HG02763 (cell line): Measurements from ENCODE around the gene XRCC6.
A peak's percentile ranks its signal among the peaks of the same experiment; 100 is the strongest.
"Not testable (repeated sequence)": the region's sequence is repeated elsewhere in the genome, so short reads cannot be mapped to it uniquely, and the experiment has no call there.

Source experiments
- ATAC-seq: cut with Tn5 transposase; IDR thresholded peaks from one replicate; pipeline ENCODE4 v1.9.1; 2021; ENCODE audit warnings: mild to moderate bottlenecking, moderate library complexity; ENCODE audit not compliant: unreplicated experiment

XRCC6 gene

GRCh38 chr22:41621099-41621910, at the start of gene XRCC6:
TSS of gene XRCC6 (plus strand) at chr22:41621295. CDS start at chr22:41622005, 710 bp downstream.
- ATAC-seq = peak; percentile 82

GRCh38 chr22:41571786-41572185, 49.3 kb upstream of the XRCC6 start:
- ATAC-seq = no peak

GRCh38 chr22:41572305-41572704, 48.8 kb upstream of the XRCC6 start:
- ATAC-seq = not testable (repeated sequence)

- no peak for ATAC-seq
Measured at GRCh38 chr22:41573677-41574076, 47.4 kb upstream of the XRCC6 start.

GRCh38 chr22:41574847-41575381, 46.2 kb upstream of the XRCC6 start:
- no peak for ATAC-seq

GRCh38 chr22:41575533-41575932, 45.6 kb upstream of the XRCC6 start:
- no peak for ATAC-seq

- ATAC-seq = no peak
Measured at GRCh38 chr22:41576877-41577276, 44.2 kb upstream of the XRCC6 start.

GRCh38 chr22:41578114-41578513, 43.0 kb upstream of the XRCC6 start:
- ATAC-seq = no peak

- no peak for ATAC-seq
Measured at GRCh38 chr22:41578818-41579217, 42.3 kb upstream of the XRCC6 start.

GRCh38 chr22:41579297-41579996, 41.6 kb upstream of the XRCC6 start:
- no peak for ATAC-seq

- no peak for ATAC-seq
Measured at GRCh38 chr22:41579997-41580355, 41.1 kb upstream of the XRCC6 start.

GRCh38 chr22:41582694-41583093, 38.4 kb upstream of the XRCC6 start:
- ATAC-seq = no peak

GRCh38 chr22:41584881-41585280, 36.2 kb upstream of the XRCC6 start:
- ATAC-seq = no peak

GRCh38 chr22:41585898-41586297, 35.2 kb upstream of the XRCC6 start:
- ATAC-seq = no peak

GRCh38 chr22:41587347-41587723, 33.8 kb upstream of the XRCC6 start:
- ATAC-seq = no peak

GRCh38 chr22:41589391-41590241, 31.5 kb upstream of the XRCC6 start, which contains the start of gene PMM1:
TSS of gene PMM1 (minus strand) at chr22:41589840. CDS start at chr22:41589805, 35 bp downstream.
- peak; percentile 95 for ATAC-seq

- ATAC-seq = not testable (repeated sequence)
Measured at GRCh38 chr22:41593336-41593960, 27.6 kb upstream of the XRCC6 start.

GRCh38 chr22:41595703-41596102, 25.4 kb upstream of the XRCC6 start:
- no peak for ATAC-seq

- ATAC-seq = no peak
Measured at GRCh38 chr22:41596776-41597634, 24.1 kb upstream of the XRCC6 start.

- ATAC-seq = no peak
Measured at GRCh38 chr22:41597635-41597953, 23.5 kb upstream of the XRCC6 start.
